H54 (cell line): ENCODE measurements around the gene DLD.
A peak's percentile ranks its signal among the peaks of the same experiment; 100 is the strongest.
"Not testable (repeated sequence)": the region's sequence is repeated elsewhere in the genome, so short reads cannot be mapped to it uniquely, and the experiment has no call there.

ENCODE experiments used
- DNase-seq: peaks from one replicate; pipeline ENCODE4 v3.0.0; 2011; ENCODE audit warnings: low spot score, mixed read lengths; ENCODE audit not compliant: insufficient read length
- FAIRE-seq: peaks from 3 replicates; lab custom pipeline; 2011; peaks lifted over from hg19 to GRCh38; lab: Jason Lieb, UNC
- POLR2A ChIP-seq: IDR thresholded peaks from 2 replicates; pipeline ENCODE4 v1.6.1; 2011; ENCODE audit warnings: low read depth, mild to moderate bottlenecking, low read length

DLD gene, protein sequence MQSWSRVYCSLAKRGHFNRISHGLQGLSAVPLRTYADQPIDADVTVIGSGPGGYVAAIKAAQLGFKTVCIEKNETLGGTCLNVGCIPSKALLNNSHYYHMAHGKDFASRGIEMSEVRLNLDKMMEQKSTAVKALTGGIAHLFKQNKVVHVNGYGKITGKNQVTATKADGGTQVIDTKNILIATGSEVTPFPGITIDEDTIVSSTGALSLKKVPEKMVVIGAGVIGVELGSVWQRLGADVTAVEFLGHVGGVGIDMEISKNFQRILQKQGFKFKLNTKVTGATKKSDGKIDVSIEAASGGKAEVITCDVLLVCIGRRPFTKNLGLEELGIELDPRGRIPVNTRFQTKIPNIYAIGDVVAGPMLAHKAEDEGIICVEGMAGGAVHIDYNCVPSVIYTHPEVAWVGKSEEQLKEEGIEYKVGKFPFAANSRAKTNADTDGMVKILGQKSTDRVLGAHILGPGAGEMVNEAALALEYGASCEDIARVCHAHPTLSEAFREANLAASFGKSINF

DNA sequence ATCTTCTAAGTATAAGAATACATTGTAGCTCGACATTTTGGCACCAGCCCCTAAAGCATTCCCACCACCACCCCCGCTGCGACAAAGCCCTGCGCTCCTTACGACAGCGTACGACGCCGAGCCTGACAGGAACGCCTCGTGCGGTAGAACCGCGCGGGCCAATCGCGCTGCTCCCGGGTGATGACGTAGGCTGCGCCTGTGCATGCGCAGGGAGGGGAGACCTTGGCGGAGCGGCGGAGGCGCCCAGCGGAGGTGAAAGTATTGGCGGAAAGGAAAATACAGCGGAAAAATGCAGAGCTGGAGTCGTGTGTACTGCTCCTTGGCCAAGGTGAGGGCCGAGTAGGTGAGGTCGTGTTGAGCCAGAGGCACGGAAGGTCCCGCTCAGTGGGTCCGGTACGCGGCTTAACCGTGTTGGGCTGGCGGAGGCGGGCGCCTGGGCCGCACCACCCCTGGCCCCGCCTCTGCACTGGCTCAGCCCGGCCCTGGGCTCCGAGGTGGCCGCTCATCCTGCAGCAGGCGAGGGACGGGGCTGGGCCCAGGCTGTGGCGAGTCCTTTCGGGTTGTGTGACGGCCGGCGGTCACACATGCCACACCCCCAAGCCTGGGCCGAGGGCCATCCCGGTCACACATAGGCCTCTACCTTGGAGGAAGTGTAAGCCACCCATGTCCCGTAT, at the start of gene DLD:
TSS of gene DLD (plus strand) at position 222 of the 674 bp plus-strand sequence. CDS start at position 290, 68 bp downstream.
- DNase-seq (peak; percentile 91), FAIRE-seq (peak; percentile 72)
- peak; percentile 90 for TF ChIP-seq POLR2A

DNA sequence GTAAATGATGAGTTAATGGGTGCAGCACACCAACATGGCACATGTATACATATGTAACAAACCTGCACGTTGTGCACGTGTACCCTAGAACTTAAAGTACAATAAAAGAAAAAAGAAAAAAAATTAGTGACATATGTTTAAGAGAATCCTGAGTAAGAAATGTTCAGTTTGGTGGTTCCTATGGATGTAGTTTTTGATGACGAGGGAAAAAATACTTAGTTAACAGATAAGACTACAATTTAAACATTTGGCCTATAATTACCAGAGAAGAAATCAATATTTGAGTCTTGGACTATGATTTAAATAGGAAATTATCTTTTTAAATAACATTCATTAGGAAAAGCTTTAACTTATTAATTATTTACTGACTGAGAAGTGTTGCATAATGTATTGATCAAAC, 48.8 kb upstream of the DLD start:
- DNase-seq = no peak
- no peak for FAIRE-seq
- no peak for TF ChIP-seq POLR2A

DNA sequence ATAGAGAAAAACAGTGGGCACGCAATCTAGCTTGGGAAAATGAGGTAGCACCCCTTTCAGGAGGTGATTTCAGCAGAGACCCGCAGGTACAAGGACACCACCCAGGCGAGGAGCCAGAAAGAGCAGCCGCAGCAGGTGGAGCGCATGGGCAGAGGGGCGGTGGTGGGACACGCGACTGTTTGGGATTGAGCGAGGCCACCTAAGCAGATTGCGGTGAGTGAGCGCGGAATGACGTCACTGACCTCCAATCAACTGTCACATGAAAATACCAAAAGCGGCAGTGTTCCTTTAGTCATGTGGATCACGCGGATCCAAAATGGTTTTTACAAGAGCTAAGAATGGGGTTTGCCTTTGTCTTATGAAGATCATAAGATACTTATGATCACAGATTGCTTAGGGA, 47.8 kb upstream of the DLD start:
- DNase-seq (no peak), FAIRE-seq (no peak)
- no peak for TF ChIP-seq POLR2A

DNA sequence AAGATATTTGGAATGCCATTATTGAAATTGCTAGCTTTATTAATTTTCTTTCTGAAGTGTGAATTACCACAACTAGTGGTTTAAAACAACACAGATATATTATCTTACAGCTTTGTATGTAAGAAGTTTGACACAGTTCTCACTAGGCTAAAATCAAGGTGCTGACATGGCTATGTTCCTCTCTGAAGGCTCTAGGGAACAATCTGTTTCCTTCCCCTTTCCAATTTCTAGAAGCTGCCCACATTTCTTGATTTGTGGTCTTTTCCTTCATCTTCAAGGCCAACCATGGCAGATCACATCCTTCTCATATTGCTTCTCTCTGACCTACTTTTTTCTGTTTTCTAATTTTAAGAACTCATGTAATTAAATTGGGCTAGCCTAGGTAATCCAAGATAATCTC, 44.7 kb upstream of the DLD start:
- no peak for TF ChIP-seq POLR2A
- DNase-seq (no peak), FAIRE-seq (no peak)

DNA sequence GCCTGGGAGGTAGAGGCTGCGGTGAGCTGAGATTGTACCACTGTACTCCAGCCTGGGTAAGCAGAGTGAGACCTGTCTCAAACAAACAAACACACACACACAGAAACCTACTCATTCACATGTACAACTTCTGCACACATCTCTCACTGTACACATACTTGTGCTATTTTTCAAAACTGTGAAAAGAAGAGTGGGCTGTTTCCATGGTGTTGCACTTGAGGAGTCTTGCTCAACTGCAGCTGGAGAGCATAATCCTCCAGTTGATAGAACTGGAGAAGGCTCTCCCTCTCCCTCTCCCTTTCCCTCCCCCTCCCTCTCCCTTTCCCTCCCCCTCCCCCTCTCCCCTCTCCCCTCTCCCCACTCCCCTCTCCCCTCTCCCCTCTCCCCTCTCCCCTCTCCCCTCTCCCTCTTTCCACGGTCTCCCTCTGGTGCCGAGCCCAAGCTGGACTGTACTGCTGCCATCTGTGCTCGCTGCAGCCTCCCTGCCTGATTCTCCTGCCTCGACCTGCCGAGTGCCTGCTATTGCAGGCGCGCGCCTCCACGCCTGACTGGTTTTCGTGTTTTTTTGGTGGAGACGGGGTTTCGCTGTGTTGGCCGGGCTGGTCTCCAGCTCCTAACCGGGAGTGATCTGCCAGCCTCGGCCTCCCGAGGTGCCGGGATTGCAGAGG, 43.7 kb upstream of the DLD start:
- no peak for FAIRE-seq
- DNase-seq = no peak
- no peak for TF ChIP-seq POLR2A

DNA sequence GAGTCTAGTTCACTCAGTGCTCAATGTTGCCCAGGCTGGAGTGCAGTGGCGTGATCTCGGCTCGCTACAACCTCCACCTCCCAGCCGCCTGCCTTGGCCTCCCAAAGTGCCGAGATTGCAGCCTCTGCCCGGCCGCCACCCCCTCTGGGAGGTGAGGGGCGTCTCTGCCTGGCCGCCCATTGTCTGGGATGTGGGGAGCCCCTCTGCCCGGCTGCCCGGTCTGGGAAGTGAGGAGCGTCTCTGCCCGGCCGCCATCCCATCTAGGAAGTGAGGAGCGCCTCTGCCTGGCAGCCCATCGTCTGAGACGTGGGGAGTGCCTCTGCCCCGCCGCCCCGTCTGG, 43.2 kb upstream of the DLD start:
- not testable (repeated sequence) for FAIRE-seq, DNase-seq

DNA sequence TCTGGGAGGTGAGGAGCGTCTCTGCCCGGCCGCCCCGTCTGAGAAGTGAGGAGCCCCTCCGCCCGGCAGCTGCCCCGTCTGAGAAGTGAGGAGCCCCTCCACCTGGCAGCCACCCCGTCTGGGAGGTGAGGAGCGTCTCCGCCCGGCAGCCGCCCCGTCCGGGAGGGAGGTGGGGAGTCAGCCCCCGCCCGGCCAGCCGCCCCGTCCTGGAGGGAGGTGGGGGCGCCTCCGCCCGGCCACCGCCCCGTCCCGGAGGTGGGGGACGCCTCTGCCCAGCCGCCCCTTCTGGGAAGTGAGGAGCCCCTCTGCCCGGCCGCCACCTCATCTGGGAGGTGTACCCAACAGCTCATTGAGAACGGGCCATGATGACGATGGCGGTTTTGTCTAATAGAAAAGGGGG, 42.8 kb upstream of the DLD start:
- not testable (repeated sequence) for DNase-seq, FAIRE-seq

DNA sequence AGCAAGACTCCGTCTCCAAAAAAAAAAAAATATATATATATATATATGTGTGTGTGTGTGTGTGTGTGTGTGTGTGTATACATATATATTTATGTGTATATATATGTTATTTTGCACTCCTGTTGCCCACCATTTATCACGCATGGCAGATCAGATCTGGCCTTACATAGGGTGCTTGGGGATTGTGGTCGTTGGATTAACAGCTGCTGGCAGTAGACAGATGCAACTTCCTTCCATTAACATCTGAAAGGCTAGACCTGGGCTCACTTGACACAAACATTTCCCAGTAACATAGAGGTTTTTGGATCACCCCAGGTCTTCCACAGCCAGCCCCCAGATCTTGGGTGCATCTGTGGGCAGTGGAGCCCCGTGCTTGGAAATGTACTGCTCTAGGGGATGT, 40.8 kb upstream of the DLD start:
- no peak for FAIRE-seq
- no peak for DNase-seq
- no peak for TF ChIP-seq POLR2A

DNA sequence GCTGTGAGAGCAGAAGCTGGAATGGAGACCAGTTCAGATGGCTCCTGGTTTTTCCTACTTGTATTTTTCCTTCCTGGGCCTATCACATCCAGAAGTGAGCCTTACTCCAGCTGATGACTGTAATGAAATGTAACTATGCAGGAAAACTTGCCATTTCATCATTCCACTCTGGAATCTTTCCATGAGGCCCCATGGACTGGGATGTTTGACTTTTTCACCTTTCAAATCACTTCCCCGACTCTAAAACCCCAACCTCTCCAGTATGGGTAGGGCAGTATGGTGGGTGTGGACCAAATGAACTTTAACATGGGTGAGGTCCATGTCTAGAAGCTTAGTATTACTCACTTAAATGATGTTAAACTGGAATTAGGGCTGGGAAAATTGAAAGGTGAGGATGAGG, 40.3 kb upstream of the DLD start:
- DNase-seq (no peak), FAIRE-seq (no peak)
- TF ChIP-seq POLR2A = no peak

DNA sequence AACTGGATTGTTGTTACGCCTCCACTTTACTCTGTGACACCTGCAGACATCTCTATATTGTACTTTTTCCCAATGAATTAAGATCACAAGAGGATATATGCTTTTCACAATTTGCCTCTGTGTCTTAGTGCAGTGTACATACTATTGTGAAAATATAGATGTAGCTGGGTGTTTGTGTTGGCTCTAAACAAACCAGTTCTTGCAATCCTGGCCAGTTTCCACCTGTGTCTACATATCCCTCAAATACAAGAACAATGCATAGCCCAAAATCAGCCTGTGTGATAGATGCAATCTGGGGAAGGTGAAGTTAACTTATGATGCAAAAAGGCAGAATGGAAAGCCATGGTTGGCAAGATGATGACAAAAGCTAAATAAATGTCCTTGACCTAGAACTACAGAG, 36.5 kb upstream of the DLD start:
- TF ChIP-seq POLR2A = no peak
- DNase-seq (no peak), FAIRE-seq (no peak)

DNA sequence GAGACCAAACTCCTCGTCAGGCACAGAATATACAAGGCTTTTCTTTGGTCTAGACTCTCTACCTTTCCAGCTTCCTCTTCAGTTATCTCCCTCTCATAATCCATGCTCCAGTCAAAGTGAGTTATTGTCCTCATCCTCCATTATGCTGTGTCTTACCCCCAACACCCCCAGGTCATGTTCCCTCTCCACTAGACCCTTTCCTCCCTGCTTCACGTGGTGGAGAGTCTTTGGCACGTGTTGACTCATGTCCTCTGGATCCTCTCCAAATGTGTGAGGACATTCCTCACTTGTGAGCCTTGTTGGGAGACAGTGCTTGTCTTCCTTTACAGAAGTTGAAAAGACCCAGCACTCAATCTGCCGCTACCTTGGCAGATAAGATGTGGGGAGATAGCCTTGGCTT, 36.0 kb upstream of the DLD start:
- DNase-seq (no peak), FAIRE-seq (no peak)

DNA sequence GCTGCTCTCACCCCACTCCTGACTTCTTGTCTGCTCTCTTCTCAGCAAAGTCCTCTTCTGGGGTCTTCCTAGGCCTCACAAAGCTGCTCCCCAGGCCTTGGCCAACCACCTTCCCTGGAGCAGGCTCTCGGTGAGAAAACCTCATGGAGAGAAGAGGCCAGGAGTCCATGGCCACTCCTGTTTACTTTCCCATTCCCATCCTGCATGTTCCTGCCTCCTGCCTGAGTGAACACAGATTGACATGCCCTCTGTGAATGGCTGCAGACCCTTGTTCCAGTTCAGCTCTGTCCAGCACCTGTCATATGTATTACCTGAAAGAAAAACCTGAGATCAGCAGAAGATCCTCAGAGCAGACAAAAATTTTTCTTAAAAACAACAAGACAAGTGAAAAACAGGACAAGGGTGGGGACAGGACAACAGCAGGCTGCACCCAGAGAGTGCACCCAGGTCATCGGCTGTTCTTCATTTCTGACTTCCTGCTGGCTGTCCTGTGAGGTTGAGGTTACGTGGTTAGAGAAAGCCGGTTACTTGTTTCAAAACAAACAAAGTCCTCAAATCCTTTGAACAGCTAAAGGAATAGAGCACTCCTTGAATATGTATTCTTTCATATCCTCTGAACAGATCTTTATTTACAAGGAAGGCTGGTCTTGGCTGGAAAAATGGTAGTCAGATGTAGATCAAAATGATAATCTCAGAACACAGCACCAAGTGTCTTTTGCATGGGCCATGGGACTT, 34.0 kb upstream of the DLD start:
- FAIRE-seq (no peak), DNase-seq (no peak)
- no peak for TF ChIP-seq POLR2A

More for the DNA sequence above, 36.0 kb upstream of the DLD start:
- no peak for TF ChIP-seq POLR2A

DNA sequence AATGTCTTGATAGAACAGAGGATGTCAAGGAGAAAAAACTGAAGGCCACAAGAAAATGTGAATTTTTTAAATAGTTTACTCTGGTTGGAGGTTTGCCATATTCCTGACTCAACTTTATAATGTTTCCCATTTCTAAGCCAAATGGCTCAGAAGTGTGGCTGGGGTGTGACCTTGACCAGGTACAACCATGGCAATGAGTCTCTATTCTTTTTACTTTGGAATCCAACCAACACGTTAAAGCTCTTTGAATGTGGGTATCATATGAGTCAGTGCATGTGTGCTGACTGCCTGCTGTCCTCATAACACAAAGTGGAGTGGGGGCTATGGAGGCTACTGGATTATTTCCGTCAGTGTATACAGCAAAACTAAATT, 33.5 kb upstream of the DLD start:
- FAIRE-seq = no peak
- TF ChIP-seq POLR2A = no peak
- DNase-seq = no peak

DNA sequence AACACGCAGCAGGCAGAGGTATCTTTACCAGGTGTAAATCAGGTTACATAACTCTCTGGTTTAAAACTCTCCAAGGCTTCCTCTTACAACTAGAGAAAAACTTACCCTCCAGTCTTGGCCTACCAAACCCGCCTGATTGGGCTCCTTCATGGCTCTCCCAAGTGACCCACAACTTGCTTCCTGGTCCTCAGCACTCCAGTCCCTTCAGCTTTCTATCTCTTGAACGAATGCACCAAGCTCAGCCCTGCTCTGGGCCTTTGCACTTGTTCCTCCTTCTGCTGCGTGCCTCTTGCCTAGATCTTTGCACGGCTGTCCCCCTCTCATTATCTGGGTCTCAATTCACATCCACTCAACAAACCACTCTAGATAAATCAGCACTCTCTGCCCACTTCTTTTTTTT, 32.7 kb upstream of the DLD start:
- FAIRE-seq (no peak), DNase-seq (no peak)
- TF ChIP-seq POLR2A = no peak
